G401.6 (cell line): ENCODE data around the gene AGAP9.
"Not testable (repeated sequence)": the region's sequence is repeated elsewhere in the genome, so short reads cannot be mapped to it uniquely, and the experiment has no call there.

Source experiments
- FAIRE-seq: peaks from 2 replicates; lab custom pipeline; 2012; peaks lifted over from hg19 to GRCh38; lab: Jason Lieb, UNC

Gene AGAP9

DNA sequence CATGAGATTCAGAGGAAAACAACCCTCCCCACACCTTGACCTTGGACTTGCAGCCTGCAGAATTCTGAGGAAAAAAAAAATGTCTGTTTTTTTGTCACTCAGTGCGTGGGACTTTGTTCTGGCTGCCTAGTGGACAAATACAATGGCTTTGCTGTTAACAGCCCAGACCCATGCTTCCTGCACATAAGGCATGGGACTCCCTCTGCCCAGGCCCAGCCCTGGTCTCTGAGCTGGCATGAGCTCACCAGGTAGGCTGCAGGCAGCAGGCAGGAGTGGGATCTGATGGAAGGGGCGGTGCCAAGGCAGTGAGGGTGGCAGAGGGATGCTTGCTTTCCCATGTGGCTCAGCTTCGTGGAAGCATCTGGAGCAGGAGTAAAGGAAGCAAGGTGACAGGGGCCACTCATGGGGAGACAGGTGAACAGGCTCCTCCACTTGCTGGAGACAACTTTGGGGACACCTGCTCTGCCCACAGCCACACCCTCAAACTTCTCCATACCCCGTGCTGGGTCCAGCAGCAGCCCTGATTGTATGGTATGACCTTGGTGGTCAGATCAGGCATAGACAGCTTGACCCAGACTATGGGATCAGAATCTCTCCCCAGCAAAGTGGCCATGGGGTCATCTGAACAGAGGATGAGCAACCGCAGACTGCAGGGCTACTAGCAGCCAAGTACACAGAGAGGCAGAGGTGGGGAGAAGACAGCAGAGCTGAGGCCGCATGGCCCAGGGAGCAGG lies 66.5 kb downstream of the AGAP9 start:
- no peak for FAIRE-seq

DNA sequence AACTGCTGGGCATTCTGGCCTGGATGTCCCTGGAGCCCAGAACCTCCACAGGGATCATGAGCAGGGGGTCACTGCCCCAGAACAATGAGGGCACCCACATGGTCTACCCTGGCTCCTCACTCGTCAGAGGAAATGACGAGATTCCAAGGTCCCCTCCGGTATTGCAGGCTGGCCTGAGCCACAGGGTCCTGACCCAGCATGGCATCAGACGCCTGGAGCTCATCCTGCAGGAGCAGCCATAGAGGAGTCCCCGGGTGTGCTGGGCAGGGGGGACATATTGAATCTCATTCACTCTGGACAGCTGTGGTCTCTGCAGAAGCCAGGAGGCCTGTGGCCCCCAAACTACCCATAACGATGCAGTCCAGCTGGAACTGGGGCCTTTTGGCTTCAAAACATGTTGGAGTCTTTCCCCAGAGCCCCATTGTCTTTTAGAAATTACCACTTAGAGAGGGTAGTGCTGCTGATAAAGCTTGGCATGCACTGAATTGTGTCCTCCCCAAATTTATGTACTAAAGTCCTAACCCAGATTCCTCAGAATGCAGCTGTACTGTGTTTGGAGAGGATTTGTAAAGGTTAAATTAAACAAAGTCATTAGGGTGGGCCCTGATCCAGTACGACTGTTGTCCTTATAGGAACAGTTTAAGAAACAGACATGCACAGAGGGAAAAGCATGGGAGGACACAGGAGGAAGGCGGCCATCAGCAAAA lies 67.2 kb downstream of the AGAP9 start:
- no peak for FAIRE-seq

DNA sequence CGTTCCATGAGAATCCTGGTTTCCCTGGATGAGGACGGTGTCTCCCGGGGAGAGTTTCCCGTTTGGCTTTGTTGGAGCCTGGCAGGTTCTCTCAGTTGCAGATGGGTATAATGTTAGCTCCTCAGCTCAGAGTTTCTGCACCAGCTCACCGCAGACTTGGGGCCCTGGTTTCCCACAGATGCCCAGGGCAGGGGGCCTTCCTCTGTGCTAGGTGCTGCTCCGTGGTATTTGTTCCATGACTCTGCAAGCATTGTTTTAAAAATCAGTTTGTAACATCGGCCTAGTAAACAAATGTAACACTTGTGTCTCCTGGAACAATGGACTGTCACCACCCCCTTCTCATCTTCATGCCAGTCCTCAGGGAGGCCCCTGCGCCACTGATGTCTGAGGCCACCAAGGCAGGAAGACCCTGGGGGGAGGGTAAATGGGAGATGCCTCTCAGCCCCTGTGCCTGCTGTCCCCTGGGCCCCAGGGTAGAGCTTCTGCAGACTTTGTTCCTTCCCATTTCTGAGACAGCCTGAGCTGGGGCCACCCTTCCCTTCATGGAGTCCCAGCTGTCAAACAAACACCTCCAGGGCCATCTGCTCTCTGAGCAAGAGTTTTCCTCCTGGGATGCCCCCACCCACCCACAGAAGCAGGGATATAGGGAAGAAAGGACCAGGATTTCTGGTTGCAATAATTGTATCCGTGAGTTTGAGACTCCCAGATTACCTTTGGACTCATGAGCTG lies 67.9 kb downstream of the AGAP9 start:
- FAIRE-seq: not testable (repeated sequence)

DNA sequence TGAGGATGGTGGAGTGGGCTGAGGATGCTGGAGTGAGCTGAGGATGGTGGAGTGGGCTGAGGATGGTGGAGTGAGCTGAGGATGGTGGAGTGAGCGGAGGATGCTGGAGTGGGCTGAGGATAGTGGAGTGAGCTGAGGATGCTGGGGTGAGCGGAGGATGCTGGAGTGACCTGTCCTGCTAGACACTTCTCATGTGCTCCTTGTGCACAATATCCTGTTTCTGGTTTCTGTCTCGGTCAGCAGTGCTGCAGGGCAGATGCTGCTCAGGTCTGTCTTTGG lies 68.7 kb downstream of the AGAP9 start:
- no peak for FAIRE-seq

DNA sequence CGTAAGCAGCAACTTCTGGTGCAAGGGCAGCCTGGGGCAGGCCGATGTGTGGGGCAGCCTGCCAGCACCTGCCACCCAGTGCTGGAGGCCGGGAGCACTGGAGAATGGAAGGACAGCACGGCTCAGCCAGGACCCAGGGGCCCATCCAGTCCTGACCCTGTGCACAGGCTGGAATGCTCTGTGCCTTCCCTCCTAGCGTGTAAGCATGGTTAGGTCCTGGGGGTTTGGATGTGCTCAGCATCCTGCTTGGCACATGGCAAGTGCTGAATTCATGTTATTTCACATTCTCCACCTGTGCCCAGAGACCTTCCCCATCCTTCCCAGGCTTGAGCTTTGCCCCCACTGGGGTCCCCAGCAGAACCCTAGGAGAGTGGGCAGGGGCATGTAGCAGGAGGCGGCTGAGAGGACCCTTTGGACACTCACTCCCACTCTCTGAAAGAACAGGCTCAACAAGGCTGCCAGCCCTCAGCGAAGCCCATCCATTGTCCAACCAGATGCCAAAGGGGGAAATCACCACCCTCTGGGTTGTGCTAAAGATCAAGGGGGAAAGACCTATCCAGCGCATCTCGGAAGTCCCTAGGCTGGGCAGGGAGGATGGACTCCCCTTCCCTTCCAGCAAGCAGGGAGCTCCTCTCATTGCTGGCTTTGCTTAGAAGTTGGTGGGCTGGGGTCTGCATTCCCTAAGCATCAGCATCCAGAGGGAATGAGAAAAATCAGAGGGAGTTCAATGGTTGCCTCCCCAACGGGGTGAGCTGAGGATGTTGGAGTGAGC lies 69.2 kb downstream of the AGAP9 start:
- FAIRE-seq: no peak

DNA sequence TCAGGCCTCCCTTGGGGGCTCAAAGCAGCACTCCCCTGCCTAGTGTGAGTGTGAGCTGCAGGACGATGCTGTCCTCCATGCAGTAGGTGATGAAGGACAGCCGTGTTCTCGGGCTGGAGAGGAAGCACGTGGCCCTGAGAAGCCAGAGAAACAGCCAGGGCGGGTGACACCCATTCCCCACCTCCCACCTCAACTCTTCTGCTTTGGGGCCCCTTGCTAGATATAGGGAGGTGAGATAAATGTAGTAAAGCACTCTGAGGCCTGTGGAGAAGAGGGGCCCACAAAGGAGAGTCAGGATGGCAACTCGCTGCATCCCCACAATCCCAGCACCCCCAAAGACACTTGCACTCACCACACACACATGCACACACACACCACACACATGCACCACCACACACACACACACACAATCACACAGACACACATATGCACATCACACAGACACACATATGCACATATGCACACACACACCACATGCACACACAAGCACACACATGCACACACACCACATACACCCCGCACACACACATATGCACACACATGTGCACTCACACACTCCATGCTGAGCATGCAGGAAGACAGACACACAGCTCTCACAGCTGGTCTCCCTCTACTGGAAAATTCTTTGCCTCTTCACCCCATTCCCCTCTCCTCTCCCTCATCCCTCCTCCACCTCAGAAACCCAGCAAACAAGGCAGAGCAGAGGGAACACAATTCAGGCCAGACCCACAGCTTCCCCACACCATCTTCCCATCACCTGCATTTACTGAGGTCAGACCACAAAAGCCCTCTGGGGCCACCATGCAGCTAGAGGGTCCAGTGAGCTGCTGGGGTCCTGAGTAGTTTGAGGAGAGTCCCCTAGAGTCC lies 70.1 kb downstream of the AGAP9 start:
- FAIRE-seq: no peak

DNA sequence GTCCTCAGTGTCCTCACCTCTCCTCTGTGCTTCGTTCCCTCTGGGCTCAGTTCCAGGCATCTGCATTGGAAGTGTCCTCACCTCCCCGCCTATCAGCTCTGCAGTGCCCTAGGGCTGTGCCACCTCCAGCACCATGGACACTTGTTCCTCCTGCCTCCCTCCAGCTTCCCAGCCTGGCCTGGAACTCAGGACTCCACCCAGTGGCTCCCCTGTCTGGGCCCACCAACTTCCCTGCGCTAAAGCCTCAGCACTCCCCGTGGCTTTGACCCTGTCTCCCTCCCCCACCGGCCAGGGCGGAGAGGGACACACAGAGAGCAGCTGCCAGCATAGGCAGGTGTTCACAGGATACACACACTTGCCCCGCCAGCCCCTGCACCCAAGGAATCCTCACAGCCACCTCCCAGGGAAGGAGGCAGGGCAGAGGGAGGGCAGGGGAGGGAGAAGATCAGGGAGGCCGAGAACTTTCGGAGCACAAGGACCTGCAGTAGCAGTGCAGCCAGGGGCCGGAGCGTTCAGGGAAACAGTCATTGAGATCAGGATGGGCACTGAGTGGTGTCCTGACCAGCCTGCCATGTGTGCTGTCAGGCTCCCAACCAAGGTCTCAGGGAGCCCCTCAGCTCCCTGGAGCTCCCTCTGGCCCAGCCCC lies 70.8 kb downstream of the AGAP9 start:
- FAIRE-seq: no peak

DNA sequence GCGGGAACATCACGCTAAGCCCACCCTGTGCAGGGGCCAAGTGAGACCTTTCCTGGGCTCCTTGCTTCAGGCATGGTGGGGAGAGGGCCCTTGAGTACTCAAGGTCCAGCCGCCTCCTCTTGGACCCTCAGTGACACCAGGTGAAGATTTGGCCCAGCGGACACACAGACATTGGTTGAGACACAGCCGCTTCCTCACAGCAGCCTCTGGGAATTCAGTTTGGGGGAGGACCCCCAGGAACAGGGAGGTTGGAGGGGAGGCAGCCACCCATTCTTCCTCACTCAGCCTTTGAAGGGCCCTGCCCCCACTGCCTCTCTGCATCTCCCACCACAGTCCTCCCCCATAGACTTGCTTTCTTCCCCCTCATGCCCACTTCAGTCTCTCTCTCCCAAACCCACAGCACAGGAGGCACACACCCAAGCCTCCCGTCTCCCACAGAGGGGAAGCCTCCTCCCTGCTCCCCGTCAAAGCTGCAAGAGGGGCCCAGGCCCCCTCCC lies 71.4 kb downstream of the AGAP9 start:
- FAIRE-seq: no peak
